ENCODE results near the gene MAP3K14. TPM values are rescaled to one million over a fixed set of nuclear protein-coding genes. Genes with fewer than 3 reads are reported as not detected.

MAP3K14 gene
- total and polyA plus RNA-seq, 10 of the 15 experiments (the other 5 are each of a cell fraction or from before 2014, with no cell fraction given), result 2.1 to 33.3 (median 19.7) TPM

DNA sequence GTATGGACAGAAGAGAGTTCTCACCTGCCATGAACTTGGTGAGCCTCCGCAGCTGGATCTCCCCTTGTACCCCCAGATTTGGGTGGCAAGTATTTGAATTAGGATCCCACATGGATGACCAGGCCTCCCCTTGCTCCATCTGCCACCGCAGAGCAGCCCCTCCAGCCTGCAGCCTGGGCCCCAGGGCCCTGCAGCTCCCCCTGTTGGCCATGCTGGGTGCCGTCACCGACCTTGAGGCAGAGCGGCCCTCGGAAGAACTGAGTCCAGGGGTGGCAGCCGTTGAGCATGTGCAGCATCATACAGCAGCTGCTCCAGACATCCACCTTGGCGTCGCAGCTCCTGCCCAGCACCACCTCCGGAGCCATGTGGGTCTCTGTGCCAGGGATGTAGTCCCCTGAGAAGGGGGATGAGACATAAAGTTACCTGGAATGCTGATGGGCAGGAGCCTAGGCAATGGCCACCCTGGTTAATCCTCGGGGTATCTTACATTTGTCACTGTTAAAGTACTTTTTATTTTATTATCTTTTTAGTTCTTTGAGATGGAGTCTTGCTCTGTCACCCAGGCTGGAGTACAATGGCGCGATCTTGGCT lies 45.9 kb downstream of the MAP3K14 start:
- ATAC-seq (peak; percentile 80), FAIRE-seq (no peak), DNase-seq (ENCODE audit: low read depth, low spot score) (no peak)
- BruUV-seq (replicated peaks), result no TSS peak
- intact Hi-C loops (cut with micrococcal nuclease; ENCODE audit: unreplicated experiment) (no loop called here), in situ Hi-C loops (cut with MboI) (loop anchor here (25.0 kb wide), 1 partner anchor 341 kb away; no protein-coding TSS in a partner anchor)
- no peak overlapping the region for H3K4me3 ChIP-seq
- no peak overlapping the region for H3K4me2 ChIP-seq (ENCODE audit: control insufficient read depth, insufficient read depth)
- no peaks in the 10 kb centered on the region for H3K27me3 ChIP-seq (replicated peaks in 1 of 2; ENCODE audit: control insufficient read depth in 2 of 2, insufficient read depth in 2 of 2, low read length in 1 of 2)
- H3K36me3 ChIP-seq (ENCODE audit: control insufficient read depth in 2 of 2, insufficient read depth in 2 of 2, low read length in 1 of 2), result peaks cover 47 to 58% of the 10 kb centered on the region in 2 experiments
- SMC1A ChIA-PET (ENCODE audit: uncharacterized antibody, unreplicated experiment), result interaction anchor here (1.6 to 1.7 kb wide), 2 partner anchors 41 to 52 kb away, joined by 3 to 9 read pairs; no protein-coding TSS in a partner anchor
- H4K20me1 ChIP-seq (ENCODE audit: control insufficient read depth, insufficient read depth), result 0 out of 2 replicates have a peak, but pooled peaks cover 2% of the 10 kb centered on the region
- no peak overlapping the region for H2AFZ ChIP-seq (ENCODE audit: control insufficient read depth, low read depth, low read length)
- no peak overlapping the region for H3K9ac ChIP-seq (ENCODE audit: control insufficient read depth, insufficient read depth, low read length)
- CTCF ChIA-PET, result interaction anchor here (0.6 to 10.7 kb wide), 14 partner anchors 8 to 119 kb away, joined by 3 to 104 read pairs (median 4); partner anchors contain the start of gene FMNL1
- 85% methylated on average over 13 of the region's 13 CpGs for WGBS (ENCODE audit: insufficient coverage, insufficient replicate concordance, low lambda C conversion rate, missing lambda C conversion rate)
- POLR2A ChIA-PET, result interaction anchor here (0.7 kb wide), 1 partner anchor 137 kb away, joined by 3 read pairs; no protein-coding TSS in a partner anchor
- H3K9me3 ChIP-seq (replicated peaks; ENCODE audit: control insufficient read depth, insufficient read depth, low read length), result no peaks in the 10 kb centered on the region
- 0 out of 2 replicates have a peak, but pooled peaks cover 4% of the 10 kb centered on the region for H3K4me1 ChIP-seq (ENCODE audit: control insufficient read depth, insufficient read depth, low read length)
- no peak overlapping the region for H3K27ac ChIP-seq (ENCODE audit: control insufficient read depth, insufficient read depth)
- RAD21 ChIA-PET (ENCODE audit: unreplicated experiment), result interaction anchor here (1.0 to 3.6 kb wide), 2 partner anchors 52 to 115 kb away, joined by 3 to 15 read pairs; no protein-coding TSS in a partner anchor
- H3K79me2 ChIP-seq (ENCODE audit: control insufficient read depth, insufficient read depth, low read length), result no peaks in the 10 kb centered on the region
- TF ChIP-seq NFXL1 (IDR thresholded peaks at IDR 0.05; ENCODE audit: borderline replicate concordance) (no peak), SMC3 (IDR thresholded peaks at IDR 0.05; ENCODE audit: borderline replicate concordance, low read length) (no peak; the same call in 1 of the 2 replicates), WRNIP1 (IDR thresholded peaks at IDR 0.05; ENCODE audit: borderline replicate concordance, low read depth, low read length) (no peak), NFYB (IDR thresholded peaks at IDR 0.05; ENCODE audit: insufficient read depth, low read depth, low read length) (no peak), ETV6 (conservative IDR thresholded peaks at IDR 0.05 in 1 of 2, IDR thresholded peaks at IDR 0.05 in 1 of 2; ENCODE audit: borderline replicate concordance in 1 of 2, low read depth in 1 of 2) (no peak), SPI1 (IDR thresholded peaks at IDR 0.05; ENCODE audit: borderline replicate concordance, insufficient read depth, low read depth, low read length) (no peak), HCFC1 (IDR thresholded peaks at IDR 0.05; ENCODE audit: low read length) (no peak), NFIC (IDR thresholded peaks at IDR 0.05; ENCODE audit: low read depth, low read length) (no peak), TAF1 (IDR thresholded peaks at IDR 0.05; ENCODE audit: borderline replicate concordance, low read depth, low read length) (no peak), POU2F2 (IDR thresholded peaks at IDR 0.05; ENCODE audit: borderline replicate concordance, low read depth, low read length) (no peak)
- TF ChIP-seq, protein P1, sequence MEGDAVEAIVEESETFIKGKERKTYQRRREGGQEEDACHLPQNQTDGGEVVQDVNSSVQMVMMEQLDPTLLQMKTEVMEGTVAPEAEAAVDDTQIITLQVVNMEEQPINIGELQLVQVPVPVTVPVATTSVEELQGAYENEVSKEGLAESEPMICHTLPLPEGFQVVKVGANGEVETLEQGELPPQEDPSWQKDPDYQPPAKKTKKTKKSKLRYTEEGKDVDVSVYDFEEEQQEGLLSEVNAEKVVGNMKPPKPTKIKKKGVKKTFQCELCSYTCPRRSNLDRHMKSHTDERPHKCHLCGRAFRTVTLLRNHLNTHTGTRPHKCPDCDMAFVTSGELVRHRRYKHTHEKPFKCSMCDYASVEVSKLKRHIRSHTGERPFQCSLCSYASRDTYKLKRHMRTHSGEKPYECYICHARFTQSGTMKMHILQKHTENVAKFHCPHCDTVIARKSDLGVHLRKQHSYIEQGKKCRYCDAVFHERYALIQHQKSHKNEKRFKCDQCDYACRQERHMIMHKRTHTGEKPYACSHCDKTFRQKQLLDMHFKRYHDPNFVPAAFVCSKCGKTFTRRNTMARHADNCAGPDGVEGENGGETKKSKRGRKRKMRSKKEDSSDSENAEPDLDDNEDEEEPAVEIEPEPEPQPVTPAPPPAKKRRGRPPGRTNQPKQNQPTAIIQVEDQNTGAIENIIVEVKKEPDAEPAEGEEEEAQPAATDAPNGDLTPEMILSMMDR (IDR thresholded peaks at IDR 0.05 in 2 of 3, conservative IDR thresholded peaks at IDR 0.05 in 1 of 3; ENCODE audit: control insufficient read depth in 2 of 3, extremely low read depth in 1 of 3, insufficient read depth in 1 of 3, low read depth in 3 of 3, low read length in 3 of 3), result peak; percentile 45 to 82 (median 62)
- TF ChIP-seq, protein P2, sequence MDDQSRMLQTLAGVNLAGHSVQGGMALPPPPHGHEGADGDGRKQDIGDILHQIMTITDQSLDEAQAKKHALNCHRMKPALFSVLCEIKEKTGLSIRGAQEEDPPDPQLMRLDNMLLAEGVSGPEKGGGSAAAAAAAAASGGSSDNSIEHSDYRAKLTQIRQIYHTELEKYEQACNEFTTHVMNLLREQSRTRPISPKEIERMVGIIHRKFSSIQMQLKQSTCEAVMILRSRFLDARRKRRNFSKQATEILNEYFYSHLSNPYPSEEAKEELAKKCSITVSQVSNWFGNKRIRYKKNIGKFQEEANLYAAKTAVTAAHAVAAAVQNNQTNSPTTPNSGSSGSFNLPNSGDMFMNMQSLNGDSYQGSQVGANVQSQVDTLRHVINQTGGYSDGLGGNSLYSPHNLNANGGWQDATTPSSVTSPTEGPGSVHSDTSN (IDR thresholded peaks at IDR 0.05; ENCODE audit: insufficient replicate concordance, low read depth, low read length), result no peak
- TF ChIP-seq, protein P3, sequence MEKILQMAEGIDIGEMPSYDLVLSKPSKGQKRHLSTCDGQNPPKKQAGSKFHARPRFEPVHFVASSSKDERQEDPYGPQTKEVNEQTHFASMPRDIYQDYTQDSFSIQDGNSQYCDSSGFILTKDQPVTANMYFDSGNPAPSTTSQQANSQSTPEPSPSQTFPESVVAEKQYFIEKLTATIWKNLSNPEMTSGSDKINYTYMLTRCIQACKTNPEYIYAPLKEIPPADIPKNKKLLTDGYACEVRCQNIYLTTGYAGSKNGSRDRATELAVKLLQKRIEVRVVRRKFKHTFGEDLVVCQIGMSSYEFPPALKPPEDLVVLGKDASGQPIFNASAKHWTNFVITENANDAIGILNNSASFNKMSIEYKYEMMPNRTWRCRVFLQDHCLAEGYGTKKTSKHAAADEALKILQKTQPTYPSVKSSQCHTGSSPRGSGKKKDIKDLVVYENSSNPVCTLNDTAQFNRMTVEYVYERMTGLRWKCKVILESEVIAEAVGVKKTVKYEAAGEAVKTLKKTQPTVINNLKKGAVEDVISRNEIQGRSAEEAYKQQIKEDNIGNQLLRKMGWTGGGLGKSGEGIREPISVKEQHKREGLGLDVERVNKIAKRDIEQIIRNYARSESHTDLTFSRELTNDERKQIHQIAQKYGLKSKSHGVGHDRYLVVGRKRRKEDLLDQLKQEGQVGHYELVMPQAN (conservative IDR thresholded peaks at IDR 0.05), result no peak

All from GM12878 (cell line).